ENCODE data around the gene CALCB.
A peak's percentile ranks its signal among the peaks of the same experiment; 100 is the strongest.
"Not testable (repeated sequence)": the region's sequence is repeated elsewhere in the genome, so short reads cannot be mapped to it uniquely, and the experiment has no call there.

CALCB gene

GRCh38 chr11:15073361-15074205 is at the start of gene CALCB:
Gene CALCB (plus strand): TSS chr11:15073593. CDS start chr11:15074719, 1,126 bp downstream.
- peak; percentile 6 for DNase-seq

- DNase-seq, result no peak
Observed at GRCh38 chr11:15027011-15027410, 46.4 kb upstream of the CALCB start.

- no peak for DNase-seq
Observed at GRCh38 chr11:15027956-15028355, 45.4 kb upstream of the CALCB start.

GRCh38 chr11:15028379-15028778 is 45.0 kb upstream of the CALCB start:
- DNase-seq, result no peak

GRCh38 chr11:15031945-15032344 is 41.4 kb upstream of the CALCB start:
- not testable (repeated sequence) for DNase-seq

- DNase-seq, result no peak
Observed at GRCh38 chr11:15034687-15035267, 38.6 kb upstream of the CALCB start.

GRCh38 chr11:15035283-15035682 is 38.1 kb upstream of the CALCB start:
- DNase-seq, result no peak

GRCh38 chr11:15038963-15039362 is 34.4 kb upstream of the CALCB start:
- DNase-seq, result no peak

- no peak for DNase-seq
Observed at GRCh38 chr11:15045209-15045608, 28.2 kb upstream of the CALCB start.

GRCh38 chr11:15045891-15046290 is 27.5 kb upstream of the CALCB start:
- no peak for DNase-seq

GRCh38 chr11:15046673-15047072 is 26.7 kb upstream of the CALCB start:
- DNase-seq, result not testable (repeated sequence)

- no peak for DNase-seq
Observed at GRCh38 chr11:15048616-15049015, 24.8 kb upstream of the CALCB start.

- no peak for DNase-seq
Observed at GRCh38 chr11:15053191-15053685, 20.2 kb upstream of the CALCB start.

GRCh38 chr11:15055620-15056356 is 17.6 kb upstream of the CALCB start:
- no peak for DNase-seq

- no peak for DNase-seq
Observed at GRCh38 chr11:15057329-15057728, 16.1 kb upstream of the CALCB start.

GRCh38 chr11:15059132-15059915 is 14.1 kb upstream of the CALCB start:
- DNase-seq, result no peak

- no peak for DNase-seq
Observed at GRCh38 chr11:15062599-15062998, 10.8 kb upstream of the CALCB start.

GRCh38 chr11:15069751-15070150 is 3.6 kb upstream of the CALCB start:
- not testable (repeated sequence) for DNase-seq

- no peak for DNase-seq
Observed at GRCh38 chr11:15071556-15072255, 1.7 kb upstream of the CALCB start.

- DNase-seq, result no peak
Observed at GRCh38 chr11:15072551-15073143, 746 bp upstream of the CALCB start.

Measured in CD4-positive, alpha-beta T cell treated with Interleukin-17A for 1 hour (primary cell).